ENCODE results near the gene CDIPT.

DNA sequence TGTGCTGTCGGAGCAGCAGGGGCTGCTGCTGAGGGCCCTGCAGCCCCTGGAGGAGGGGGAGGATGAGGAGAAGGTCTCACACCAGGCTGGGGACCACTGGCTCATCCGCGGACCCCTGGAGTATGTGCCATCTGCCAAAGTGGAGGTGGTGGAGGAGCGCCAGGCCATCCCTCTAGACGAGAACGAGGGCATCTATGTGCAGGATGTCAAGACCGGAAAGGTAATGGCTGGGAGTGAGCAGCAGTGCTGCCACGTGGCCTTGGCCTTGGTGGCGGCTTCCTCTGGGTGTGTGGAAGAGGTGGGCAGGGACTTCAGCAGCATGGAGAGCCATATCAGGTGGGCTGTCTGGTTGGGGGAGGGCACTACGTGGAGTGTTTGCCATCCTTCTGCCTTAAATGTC, 22.8 kb downstream of the CDIPT start:
- TF ChIP-seq, protein P1, sequence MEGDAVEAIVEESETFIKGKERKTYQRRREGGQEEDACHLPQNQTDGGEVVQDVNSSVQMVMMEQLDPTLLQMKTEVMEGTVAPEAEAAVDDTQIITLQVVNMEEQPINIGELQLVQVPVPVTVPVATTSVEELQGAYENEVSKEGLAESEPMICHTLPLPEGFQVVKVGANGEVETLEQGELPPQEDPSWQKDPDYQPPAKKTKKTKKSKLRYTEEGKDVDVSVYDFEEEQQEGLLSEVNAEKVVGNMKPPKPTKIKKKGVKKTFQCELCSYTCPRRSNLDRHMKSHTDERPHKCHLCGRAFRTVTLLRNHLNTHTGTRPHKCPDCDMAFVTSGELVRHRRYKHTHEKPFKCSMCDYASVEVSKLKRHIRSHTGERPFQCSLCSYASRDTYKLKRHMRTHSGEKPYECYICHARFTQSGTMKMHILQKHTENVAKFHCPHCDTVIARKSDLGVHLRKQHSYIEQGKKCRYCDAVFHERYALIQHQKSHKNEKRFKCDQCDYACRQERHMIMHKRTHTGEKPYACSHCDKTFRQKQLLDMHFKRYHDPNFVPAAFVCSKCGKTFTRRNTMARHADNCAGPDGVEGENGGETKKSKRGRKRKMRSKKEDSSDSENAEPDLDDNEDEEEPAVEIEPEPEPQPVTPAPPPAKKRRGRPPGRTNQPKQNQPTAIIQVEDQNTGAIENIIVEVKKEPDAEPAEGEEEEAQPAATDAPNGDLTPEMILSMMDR (IDR thresholded peaks at IDR 0.05) = no peak
- no peak for TF ChIP-seq POLR2A (IDR thresholded peaks at IDR 0.05)

Measured in heart left ventricle (tissue), 13 donors.